SKM-1 treated with dmso at 0.1 percent for 144 hours (cell line): ENCODE data around the gene CCR4.
"Not testable (repeated sequence)": the region's sequence is repeated elsewhere in the genome, so short reads cannot be mapped to it uniquely, and the experiment has no call there.

Experiments used
- DNase-seq: peaks from one replicate; lab custom pipeline; 2025; ENCODE audit not compliant: unreplicated experiment; lab: John Stamatoyannopoulos, UW

Gene CCR4

GRCh38 chr3:32977861-32978260 is 26.4 kb downstream of the CCR4 start:
- DNase-seq, result no peak

DNA sequence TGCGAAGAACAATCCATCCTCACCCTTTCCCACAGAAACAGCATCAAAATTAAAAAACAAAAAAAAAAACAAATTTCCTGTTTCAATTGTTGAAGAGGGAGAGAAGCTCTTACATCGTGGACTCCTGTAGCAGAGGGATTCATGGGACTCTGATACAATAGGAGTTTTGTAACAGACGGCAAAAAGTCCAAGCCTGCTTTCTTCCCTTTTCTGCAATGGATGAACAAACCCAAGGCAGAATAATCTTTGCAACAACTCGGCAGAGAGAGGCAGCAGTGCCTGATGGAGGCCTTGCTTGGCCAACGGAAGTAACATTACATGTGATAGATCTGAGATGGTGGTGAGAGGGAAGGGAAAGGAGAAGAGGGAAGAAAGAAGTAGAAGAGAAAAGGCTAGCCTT is 26.9 kb downstream of the CCR4 start:
- no peak for DNase-seq

- no peak for DNase-seq
These were observed 31.7 kb downstream of the CCR4 start for GRCh38 chr3:32983124-32983523.

- not testable (repeated sequence) for DNase-seq
These were observed 33.5 kb downstream of the CCR4 start for GRCh38 chr3:32984918-32985317.

DNA sequence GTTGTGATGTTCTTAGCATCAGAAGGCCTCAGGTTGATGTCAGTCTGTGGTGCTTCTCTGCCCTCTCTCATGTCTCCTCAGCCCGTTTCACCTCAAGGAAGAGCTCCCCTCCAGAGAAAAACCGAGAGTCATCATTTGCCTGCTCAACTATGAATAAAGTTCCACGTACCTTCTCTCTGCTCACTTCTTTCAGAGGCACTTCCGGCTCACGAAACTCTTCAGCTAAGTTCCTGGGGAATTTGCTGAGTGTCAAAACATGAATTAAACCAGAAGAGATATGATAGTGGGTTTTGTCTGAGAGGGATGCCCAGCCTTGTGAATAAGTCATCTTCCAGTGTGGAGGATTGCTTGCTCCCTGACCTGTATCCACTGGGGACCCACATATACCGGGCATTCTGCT is 37.7 kb downstream of the CCR4 start:
- DNase-seq, result no peak

DNA sequence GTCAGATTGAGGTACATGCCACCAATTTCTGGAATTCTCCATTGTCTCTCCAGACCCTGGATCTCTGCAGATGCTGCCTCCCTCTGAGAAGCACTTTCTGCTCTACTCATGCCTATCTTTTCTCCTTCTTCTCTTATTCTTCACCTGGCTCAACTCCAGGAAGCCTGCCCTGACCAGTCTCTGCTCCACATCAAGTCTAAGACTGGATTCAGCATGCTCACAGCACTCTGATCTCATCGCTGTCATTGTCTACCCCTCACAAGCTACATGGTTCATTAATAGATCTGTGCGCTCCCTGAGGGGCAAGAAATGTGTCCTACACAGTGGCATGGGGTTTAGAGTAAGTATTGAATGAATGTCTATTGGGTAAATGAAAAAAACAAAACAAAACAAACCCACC is 38.7 kb downstream of the CCR4 start:
- no peak for DNase-seq

DNA sequence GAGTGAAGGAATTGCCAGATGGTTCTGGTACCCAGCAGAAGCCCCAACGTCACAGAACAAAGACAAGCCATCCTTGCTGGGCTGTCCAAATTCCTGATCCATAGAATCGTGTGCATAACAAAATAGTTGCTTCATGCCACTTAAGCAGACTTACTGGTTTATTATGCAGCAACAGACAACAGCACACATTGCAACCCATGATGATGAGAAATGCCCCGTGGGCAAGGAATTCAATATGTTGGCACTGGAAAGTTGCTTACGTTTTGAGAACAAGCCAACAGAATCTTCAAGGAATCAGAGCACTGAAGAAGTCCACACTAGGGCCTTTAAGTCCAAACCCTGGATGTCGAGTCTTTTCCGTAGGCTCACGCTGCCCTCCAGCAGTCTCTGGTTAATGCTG is 40.3 kb downstream of the CCR4 start:
- DNase-seq, result no peak

GRCh38 chr3:32992310-32992686 is 40.9 kb downstream of the CCR4 start:
- no peak for DNase-seq

DNA sequence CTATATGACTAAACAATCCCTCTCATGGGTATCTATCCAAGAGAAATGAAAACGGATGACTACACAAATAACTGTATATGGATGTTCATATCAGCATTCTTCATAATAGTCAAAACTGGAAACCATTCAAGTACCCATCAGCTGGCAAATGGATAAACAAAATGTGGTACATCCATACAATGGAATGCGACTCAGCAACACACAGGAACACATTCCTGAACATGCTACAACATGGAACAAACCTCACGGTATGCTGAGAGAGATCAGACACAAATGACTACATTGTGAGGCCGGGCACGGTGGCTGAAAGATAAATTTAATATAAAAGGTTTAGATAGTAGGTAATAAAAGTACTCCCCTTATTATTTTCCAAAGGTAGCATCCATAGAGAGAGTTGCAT is 42.6 kb downstream of the CCR4 start:
- no peak for DNase-seq

- no peak for DNase-seq
These were observed 43.7 kb downstream of the CCR4 start for GRCh38 chr3:32995098-32995497.

- DNase-seq, result no peak
These were observed 44.8 kb downstream of the CCR4 start for GRCh38 chr3:32996048-32996754.

DNA sequence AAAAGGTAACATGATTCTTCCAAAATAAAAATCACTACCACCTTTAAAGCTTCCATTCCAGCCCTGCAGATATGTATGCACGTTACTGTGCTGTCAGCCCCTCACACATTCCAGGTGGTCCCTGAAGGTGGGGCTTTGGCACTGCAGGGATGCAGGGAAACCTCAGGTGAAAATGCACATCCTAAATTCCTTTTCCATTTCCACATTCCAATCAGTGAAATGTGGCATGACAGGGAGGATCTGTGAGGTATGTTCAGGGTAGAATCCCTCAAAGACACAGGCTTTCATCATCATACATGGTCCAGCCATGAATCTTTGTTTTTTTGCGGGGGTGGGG is 45.3 kb downstream of the CCR4 start:
- DNase-seq, result no peak

- DNase-seq, result no peak
These were observed 47.4 kb downstream of the CCR4 start for GRCh38 chr3:32998631-32999451.

GRCh38 chr3:33000691-33001385 is 49.4 kb downstream of the CCR4 start:
- DNase-seq, result no peak

DNA sequence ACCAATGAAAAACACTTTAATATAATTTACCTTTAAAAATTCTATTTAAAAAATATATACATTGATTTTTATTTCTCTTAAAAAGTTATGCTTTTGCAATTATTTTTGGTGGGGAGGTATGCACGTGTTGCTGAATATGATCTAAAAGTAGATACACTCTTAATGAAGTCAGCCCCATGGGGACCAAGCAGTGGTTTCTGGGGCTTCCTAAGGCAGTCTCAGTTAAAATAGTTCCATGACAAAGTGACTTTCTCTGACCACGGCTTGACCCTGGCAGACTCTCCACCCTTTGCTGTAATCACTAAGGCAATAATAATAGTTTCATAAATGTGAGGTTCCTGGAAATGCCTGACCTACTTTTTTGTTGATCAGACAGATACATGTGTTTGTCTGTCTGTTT is 50.4 kb downstream of the CCR4 start:
- DNase-seq, result no peak

DNA sequence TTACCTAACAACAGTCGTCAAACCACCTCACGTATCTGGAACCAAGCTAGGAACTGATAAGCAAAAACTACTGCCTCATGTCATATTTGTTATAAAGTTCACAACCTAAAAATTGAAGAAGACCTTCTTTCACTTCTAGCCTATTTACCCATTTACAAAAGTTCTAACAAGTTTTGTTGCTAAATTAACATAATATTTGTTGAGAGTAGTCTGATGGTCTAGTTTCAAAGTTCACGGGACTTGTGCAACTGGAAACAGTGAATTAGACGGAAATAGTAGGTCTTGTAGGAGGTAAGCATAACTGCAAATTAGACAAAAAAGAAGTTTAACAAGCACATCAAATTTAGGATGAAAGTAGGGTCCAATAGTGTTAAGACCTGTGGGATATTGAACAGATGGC is 51.9 kb downstream of the CCR4 start:
- no peak for DNase-seq

- no peak for DNase-seq
These were observed 52.8 kb downstream of the CCR4 start for GRCh38 chr3:33004205-33004604.

- DNase-seq, result no peak
These were observed 53.5 kb downstream of the CCR4 start for GRCh38 chr3:33004961-33005360.
